GM15510 (cell line): Measurements from ENCODE around the gene ATXN1.

Experiments
- POLR2A ChIP-seq: IDR thresholded peaks from 3 replicates; pipeline ENCODE4 v1.6.1; 2011; ENCODE audit warnings: borderline replicate concordance; ENCODE audit not compliant: insufficient read length; ENCODE audit errors: extremely low read depth

ATXN1 gene

GRCh38 chr6:16327777-16328325 is 433.4 kb downstream of the ATXN1 start:
- no peak for TF ChIP-seq POLR2A

GRCh38 chr6:16326971-16327776 is 434.1 kb downstream of the ATXN1 start:
- TF ChIP-seq POLR2A: no peak

GRCh38 chr6:16326531-16326930 is 434.7 kb downstream of the ATXN1 start:
- no peak for TF ChIP-seq POLR2A

- no peak for TF ChIP-seq POLR2A
These were observed 436.5 kb downstream of the ATXN1 start for GRCh38 chr6:16324606-16325225.

- no peak for TF ChIP-seq POLR2A
These were observed 437.1 kb downstream of the ATXN1 start for GRCh38 chr6:16324184-16324583.

- TF ChIP-seq POLR2A: no peak
These were observed 438.5 kb downstream of the ATXN1 start for GRCh38 chr6:16322666-16323312.

- no peak for TF ChIP-seq POLR2A
These were observed 439.4 kb downstream of the ATXN1 start for GRCh38 chr6:16321826-16322225.

- TF ChIP-seq POLR2A: no peak
These were observed 439.9 kb downstream of the ATXN1 start for GRCh38 chr6:16321341-16321710.

GRCh38 chr6:16320533-16321340 is 440.5 kb downstream of the ATXN1 start:
- no peak for TF ChIP-seq POLR2A

- TF ChIP-seq POLR2A: no peak
These were observed 441.3 kb downstream of the ATXN1 start for GRCh38 chr6:16319813-16320532.

- no peak for TF ChIP-seq POLR2A
These were observed 442.1 kb downstream of the ATXN1 start for GRCh38 chr6:16318953-16319720.

- TF ChIP-seq POLR2A: no peak
These were observed 442.7 kb downstream of the ATXN1 start for GRCh38 chr6:16318538-16318937.

- no peak for TF ChIP-seq POLR2A
These were observed 444.5 kb downstream of the ATXN1 start for GRCh38 chr6:16316741-16317251.
